Stimulated activated CD8-positive, alpha-beta memory T cell treated with anti-CD3 and anti-CD28 coated beads, Interleukin-15, amount 100 ng/mL, for 24 hours (primary cell): Measurements from ENCODE around the gene TNF.
"Not testable (repeated sequence)": the region's sequence is repeated elsewhere in the genome, so short reads cannot be mapped to it uniquely, and the experiment has no call there.

Source experiments
- DNase-seq: peaks from one replicate; pipeline ENCODE4 v3.0.0-alpha.2; 2020; ENCODE audit warnings: low read depth

TNF gene

DNA sequence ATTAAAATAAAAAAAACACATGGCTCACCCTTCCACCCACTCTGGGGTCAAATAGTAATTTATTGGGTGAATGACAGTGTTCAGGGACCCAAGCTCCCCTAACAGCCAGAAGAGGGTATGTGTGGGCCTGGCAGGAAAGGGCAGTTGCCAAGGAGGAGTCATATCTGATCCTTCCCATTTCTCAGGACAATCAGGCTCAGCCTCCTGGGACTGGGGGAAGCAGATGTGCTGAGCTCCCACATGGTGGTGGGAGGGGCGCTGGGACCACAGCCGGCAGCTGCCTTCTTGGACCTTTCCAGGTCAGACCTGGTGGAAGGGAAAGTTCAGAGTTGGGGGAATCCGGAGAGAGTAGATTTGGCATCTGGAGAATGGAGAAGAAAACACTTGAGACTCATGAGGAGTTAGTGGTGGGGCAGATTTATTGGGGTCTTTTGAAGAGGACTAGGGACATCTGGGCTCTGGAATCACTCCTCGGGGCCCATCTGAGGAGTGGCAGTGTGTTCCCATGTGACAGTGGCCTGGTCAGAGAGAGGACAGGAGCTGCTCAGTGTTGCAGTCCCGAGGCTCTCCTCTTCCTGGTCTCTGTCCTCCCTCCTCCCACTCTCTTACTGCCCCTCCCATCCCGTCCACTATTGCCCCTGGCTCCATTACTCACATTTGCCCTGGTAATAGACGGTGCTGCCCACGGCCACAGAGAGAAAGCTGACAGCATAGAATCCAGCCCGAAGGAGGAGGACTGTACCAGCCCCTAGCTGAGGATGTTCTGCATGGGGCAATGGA is 13.7 kb downstream of the TNF start:
- no peak for DNase-seq

DNA sequence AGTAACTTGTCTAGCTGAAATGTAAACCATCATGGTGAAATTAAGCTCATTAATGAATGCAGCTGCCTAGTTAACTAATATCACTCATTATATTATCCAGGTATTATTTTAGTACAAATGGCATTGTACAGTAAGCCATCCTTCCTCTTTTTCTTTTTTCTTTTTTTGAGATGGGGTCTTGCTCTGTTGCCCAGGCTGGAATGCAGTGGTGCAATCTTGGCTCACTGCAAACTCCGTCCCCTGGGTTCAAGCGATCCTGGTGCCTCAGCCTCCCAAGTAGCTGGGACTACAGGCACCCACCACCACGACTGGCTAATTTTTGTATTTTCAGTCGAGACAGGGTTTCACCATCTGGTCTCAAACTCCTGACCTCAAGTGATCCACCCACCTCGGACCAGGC is 15.3 kb downstream of the TNF start:
- not testable (repeated sequence) for DNase-seq

DNA sequence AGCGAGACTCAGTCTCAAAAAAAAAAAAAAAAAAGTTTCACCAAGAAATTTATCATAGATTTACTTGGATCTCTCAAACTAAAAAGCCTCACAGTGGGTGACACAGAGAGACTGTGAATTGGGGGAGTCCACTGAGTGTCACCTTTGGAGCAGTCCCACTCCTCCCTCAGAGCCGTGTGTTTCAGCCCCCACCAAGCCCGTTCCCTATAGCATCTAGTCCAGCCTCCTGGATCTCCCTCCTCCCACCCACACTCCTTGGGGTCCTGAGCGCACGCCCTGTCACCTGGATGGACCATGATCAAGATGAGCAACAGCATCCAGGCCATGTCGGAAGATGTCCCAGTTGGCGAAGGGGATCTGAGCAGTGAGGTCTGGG is 17.0 kb downstream of the TNF start:
- DNase-seq = no peak

DNA sequence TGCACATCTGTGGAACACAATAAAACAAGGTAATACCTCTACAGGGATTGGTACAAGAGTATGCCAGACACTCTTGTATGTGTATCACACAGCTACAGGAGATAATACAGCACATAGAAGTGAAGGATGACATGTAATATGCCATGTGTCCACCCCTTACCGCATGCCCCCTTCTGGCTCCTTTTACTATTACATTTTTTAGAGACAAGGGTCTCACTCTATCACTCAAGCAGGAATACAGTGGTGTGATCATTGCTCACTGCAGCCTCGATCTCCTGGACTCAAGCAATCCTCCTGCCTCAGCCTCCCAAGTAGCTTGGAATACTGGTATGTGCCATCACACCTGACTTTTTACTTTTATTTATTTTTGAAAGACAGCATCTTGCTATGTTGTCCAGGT is 21.6 kb downstream of the TNF start:
- no peak for DNase-seq

DNA sequence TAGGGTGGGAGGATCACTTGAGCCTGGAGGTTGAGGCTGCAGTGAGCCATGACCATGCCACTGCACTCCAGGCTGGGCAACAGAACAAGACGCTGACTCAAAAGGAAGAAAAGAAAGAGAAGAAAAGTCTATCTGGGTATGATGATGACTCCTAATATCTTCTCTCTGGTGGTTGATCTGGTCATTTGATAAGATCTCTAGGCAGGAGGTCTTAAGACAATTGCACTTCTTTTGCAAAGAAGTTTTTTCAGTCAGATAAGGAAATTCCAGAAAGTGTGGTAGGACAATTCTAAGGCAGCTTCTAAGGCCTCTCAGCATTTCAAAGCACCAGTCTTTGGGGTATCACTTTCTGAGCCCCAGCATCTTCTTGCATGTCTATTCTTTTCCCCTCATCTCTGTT is 32.0 kb downstream of the TNF start:
- DNase-seq = no peak

DNA sequence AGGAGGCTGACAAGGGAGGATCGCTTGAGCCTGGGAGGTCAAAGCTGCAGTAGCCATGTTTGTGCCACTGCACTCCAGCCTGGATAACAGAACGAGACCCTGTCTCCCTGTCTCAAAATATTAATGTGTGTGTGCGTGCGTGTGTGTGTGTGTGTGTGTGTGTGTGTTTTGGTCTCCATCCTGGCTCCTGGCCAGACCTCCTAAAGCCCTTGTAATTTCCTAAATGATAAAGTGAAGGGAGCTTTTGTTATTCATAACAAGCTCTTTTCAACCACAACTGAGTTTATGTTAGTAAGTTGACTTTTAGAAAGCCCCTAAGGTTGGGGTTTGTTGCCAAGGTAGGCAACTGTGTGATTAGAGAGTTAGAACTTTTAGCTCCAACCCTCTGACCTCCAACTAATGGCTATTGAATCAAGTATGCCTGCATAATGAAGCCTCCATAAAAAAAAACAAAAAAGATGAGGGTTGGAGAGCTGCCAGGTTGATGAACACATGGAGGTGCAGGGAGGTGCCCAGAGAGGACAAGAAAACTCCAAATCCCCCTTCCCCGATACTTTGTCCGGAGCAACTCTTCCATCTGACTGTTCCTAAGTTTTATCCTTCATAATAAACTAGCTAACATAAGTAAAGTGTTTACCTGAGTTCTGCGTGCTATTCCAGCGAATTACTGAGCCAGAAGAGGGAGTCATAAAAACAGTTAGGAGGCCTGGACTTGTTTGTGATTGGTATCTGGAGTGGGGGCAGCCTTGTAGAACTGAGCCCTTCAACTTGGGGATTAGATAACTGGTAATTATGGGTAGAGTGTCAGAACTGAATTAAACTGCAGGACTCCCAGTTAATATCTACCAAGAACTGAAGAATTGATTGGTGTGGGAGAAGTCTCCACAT is 34.4 kb downstream of the TNF start:
- DNase-seq = no peak

DNA sequence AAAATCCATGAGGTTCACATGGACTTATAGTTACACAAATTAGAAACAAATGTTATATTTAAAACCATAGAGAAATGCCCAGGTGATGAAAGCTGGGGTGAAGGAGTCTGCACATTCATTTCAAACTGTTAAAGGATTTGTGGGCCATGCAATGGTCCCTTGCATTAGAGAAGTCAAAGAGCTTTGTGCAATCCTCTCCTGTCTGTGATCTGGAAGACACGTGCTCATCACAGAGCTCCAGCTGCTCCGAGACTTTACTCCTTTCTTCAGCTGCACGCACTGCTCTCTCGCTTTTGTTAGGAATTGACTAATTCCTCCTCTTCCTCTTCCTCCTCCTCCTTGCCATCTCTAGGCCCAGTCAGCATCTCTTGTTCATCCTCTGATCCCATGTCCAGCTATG is 35.6 kb downstream of the TNF start:
- DNase-seq = no peak

DNA sequence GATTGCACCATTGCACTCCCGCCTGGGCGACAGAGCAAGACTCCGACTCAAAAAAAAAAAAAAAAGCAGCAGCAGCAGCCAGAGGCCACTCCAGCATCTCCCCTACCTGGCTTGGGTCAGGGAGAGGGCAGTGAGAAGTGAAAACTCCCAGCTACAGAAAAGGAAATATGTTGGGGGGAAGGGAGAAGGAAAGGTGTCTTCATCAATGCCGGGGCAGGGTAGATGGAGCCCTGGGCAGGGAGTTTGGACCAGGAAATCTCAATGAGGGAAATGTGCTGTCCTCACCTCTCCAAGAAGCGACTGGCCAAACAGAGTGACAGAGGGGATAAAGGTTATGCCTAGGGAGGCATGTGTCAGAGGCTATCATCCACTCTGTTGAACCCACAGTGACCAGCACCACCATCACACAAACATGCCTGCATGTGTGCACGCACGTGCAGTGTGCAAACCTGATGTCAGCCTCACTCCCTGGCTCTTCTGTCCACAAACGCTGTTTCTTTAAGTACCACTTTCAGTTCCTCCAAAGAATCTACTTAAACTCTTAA is 38.8 kb downstream of the TNF start:
- no peak for DNase-seq

DNA sequence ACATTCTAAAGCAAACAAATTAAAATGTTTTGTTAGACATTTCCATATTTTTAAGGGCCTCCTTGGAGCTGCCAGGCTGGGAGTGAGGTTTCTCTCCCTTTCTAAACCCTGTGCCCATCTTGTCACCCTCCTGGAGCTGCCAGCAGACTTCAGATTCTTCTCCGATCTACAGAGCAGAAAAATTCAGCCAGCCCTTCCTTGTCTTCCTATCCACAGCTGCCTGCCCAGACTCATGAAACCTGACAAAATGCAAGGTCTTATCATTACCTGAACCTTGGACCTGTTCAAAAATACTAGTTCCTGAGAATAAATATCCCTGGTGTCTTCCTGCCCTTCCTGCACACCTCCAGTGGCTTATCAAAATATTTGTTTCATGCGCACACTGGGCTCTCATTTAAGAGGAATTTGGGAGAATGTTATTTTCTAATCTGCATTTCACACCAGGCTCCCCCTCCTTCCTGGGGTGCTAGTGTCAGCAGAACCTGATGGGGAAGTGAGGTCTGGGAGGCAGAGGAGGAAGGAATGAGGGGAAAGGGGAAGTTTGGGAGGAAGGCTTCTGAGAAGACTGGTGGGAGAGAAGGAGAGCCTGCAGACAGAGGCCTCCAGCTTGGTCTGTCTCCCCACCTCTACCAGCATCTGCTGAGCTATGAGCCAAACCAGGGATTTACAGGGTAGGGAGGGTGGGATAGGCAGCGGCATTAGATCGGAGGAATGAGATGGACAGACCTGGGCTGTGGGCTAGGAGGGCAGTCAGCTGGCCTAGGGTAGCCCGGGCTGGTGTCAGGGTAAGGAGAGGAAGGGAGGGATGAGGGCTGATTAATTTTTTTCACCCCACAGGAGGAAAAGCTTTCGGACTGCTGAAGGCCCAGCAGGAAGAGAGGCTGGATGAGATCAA is 39.6 kb downstream of the TNF start, which contains the start of gene AIF1:
AIF1 (plus strand) TSS at position 551 of the 895 bp plus-strand sequence; CDS start at position 647, 96 bp downstream.
- no peak for DNase-seq

DNA sequence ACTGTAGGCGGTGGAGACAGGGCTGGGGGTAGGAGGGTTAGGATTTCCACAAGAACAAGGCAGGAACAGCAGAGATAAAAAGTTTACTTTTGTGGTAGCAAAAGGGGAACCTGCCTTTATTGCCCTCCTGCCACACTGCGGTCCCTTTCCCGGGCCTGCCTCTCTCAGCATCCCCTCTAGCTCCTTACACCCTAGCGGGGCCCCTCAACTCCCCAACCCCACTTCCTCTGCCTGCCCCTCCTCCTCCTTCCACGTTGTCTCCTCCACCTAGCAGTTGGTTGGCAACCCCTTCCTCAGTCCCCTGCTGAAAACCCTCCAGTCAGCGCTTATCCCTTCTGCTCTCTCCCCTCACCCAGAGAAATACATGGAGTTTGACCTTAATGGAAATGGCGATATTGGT is 40.4 kb downstream of the TNF start:
- no peak for DNase-seq

DNA sequence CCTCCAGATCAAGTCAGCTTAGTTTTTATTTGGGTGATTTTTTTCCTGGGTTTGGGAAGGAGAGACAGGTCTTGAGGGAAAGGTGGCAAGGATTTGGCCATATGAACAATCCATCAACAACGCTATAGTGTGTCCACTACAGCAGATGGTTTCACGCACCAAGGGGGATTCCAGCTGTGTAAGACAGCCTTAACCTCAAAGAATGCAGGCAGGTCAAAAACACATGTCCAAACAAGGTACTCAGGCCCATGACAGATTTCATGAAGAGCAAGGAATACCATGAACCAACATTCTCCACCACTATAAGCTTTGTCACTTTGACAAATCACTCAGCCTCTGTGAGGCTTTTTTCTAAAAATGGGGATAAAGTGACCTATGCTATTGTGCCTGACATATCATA is 41.6 kb downstream of the TNF start:
- DNase-seq = no peak

DNA sequence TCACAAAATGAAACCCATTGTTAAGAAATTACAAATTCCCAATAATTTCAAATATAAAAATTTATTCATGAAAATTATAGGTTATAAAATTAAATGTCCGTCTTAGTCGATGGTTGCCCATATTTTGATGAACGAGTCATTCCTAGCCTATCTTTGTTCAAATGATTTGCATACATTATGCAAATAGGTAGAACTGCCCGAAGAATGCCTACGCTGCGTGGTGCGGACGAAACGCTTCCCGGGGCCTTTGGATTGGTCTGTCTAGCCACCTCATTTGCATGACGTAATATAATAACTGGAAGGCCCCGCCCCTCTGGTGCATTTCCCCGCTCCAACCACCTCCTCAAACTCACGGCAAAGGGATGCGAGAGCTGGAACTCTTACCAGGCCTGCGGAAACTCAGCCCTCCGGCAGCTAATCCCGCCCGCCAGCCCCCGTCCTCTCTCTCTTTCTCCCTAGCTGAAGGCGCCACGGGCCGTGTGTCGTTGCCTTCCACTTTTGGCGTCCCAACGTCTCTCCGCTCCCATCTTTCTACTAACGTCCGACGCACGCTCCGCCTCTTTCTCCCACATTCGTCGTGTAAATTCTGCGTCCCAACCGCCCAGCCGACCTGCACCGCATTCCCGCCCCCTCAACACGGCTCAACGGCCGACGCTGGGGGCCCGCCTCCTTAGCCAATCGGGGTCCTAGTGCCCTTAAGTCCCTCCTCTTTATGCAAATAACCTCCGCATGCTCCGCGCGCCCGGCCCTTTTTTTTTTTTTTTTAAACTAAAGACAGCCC is 44.6 kb downstream of the TNF start:
- DNase-seq = peak; percentile 81

DNA sequence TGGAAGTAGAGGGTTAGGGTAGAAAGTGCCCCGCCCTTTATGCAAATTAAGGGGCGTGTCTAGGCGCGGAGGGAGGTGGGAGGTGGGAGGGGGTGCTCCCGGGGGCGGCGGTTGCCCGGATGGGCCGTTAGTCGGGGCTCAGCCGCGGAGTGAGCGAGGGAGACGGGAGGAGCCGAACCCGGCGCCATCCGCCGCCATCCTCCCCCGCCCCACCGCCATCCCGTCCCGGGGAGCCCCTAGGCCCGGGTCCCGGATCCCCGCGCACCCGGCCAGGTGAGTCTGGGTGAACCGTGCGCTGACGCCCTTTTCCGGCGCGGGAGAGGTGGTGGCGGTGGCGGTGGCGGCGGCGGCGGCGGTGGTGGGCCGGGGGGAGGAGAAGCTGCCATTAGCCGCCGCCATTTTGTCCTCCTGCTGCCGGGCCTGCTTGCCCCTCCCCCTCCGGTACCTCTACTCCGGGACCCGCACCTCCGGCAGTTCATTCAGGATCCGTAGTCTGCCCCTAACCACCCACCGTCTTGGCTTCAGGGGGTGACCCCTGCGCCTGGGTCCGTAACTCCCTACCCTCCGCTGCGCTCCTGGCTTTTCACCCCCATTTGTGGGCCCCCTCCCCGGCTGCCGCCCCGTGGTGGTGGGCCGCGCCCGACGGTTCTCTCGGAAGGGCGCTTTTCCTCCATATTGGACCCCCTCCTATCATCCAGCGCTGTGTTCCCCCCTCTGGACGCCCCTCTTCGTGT is 45.4 kb downstream of the TNF start, which contains the start of gene PRRC2A:
PRRC2A (plus strand) TSS at position 130 of the 734 bp plus-strand sequence. CDS start 2,075 bp downstream, outside the sequence.
- peak; percentile 62 for DNase-seq

DNA sequence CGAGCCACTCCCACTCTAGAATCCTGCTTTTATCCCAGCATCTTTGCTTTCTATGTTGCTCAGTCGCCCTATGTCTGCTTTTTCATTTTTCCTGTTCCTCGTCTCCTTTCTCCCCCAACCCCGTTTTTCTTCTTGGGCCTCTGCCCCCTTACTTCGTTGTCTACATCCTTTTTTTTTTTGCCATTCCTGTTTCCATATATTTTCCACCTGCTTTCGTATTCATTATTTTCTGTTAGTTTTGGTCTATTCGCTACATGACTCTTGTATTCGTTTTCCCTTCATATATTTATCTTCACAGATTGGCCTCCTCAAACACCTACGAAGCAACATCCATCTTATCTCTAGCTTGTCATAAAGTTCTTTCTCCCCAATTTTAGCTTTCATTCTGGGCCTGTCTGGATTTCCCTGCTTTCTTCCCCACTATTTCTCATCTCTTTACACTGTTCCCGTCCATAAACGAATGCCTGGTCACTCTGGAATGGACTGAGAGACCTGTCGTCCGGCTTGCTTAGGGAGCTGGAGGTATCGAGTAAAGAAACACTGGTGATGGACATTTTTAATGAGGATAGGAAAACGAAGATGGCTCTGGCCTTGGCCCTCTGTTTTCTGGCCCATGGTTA is 46.1 kb downstream of the TNF start:
- no peak for DNase-seq

DNA sequence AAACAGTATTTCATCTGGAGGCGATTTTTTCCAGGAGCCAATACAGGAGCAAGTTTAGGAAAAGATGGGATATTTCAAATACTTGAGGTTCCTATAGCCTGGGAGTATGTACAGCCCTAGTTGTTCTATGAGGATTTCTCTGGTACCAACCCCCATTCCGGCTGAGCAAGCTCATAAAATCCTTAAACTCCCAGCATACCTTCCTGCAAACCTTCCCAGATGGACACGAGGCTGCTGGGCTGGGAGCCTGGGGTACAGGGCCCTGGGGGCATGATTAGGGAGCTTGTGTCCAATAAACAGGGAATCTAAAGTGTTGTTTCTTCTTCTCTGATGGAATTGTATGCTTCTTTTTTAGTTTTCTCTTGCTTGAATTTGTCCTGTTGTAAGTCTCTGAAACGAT is 46.6 kb downstream of the TNF start:
- no peak for DNase-seq

DNA sequence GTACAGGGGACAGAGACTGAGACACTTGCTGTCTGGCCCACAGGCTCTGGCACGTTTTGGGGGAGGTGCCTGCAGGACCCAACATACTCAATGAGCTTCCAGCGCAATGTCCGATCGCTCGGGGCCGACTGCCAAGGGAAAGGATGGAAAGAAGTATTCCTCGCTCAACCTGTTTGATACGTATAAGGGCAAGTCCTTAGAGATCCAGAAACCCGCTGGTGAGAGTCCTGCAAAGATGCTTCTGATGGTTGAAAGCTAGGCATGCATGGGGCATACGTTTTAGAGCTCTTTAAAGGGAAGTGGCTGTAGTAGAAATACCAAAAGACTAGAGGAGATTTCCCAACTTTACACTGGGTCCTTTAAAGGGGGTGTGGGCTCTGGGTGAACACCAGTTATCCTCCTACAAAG is 47.3 kb downstream of the TNF start:
- no peak for DNase-seq

DNA sequence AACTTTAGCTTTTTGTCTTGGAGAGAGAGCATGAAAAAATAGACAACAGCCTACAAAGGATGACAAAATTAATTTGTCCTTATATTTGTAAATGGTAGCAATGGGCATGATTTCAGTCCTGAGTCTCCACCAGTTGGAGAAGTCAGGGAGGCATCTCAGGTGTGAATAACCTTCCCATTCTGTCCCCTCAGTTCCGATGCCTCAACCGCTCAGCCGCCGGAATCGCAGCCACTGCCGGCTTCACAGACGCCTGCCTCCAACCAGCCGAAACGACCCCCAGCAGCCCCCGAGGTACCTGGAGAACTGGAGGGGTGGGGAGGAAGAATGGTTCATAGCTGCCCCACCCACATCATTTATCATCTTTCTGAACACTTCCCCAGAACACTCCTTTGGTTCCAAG is 48.7 kb downstream of the TNF start:
- no peak for DNase-seq

DNA sequence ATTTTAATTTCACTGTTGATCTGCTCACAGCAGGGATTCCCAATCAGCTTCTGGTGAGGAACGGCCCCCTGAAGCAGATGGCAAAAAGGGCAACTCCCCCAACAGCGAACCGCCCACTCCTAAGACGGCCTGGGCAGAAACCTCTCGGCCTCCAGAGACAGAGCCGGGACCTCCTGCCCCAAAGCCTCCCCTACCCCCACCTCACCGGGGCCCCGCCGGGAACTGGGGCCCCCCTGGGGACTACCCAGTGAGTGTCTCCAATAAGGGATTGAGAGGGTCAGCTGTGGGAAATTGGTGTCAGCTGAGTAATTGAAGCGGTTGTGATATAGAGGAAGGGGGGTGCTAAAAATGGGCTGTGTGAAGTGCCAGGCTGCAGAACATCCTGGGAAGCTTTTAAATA is 51.6 kb downstream of the TNF start:
- DNase-seq = no peak

DNA sequence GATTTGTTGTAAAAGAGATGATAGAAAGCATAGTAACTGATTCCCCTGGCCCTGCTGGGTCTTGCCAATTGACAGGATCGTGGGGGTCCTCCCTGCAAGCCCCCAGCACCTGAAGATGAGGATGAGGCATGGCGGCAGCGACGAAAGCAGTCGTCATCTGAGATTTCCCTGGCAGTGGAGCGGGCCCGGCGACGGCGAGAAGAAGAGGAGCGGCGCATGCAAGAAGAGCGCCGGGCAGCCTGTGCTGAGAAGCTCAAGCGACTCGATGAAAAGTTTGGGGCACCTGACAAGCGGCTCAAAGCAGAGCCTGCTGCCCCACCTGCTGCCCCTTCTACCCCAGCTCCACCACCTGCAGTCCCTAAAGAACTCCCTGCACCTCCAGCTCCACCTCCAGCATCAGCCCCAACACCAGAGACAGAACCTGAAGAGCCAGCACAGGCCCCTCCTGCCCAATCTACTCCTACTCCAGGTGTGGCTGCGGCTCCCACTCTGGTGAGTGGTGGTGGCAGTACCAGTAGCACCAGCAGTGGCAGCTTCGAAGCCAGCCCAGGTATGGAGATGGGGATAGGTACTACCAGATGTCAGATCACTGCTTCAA is 52.4 kb downstream of the TNF start:
- DNase-seq = no peak
